OCI-M2 (cell line): Measurements from ENCODE around the gene NAA35.
"Not testable (repeated sequence)": the region's sequence is repeated elsewhere in the genome, so short reads cannot be mapped to it uniquely, and the experiment has no call there.

Experiments used
- DNase-seq: peaks from one replicate; lab custom pipeline; 2025; ENCODE audit not compliant: unreplicated experiment; lab: John Stamatoyannopoulos, UW

The NAA35 gene

GRCh38 chr9:85943757-85944430 lies 2.9 kb downstream of the NAA35 start:
- no peak for DNase-seq

GRCh38 chr9:85944672-85945071 lies 3.7 kb downstream of the NAA35 start:
- DNase-seq = no peak

- no peak for DNase-seq
These were observed 8.8 kb downstream of the NAA35 start for GRCh38 chr9:85949586-85950335.

GRCh38 chr9:85959955-85960354 lies 19.0 kb downstream of the NAA35 start:
- DNase-seq = no peak

GRCh38 chr9:85960688-85961093 lies 19.7 kb downstream of the NAA35 start:
- no peak for DNase-seq

- DNase-seq = no peak
These were observed 23.6 kb downstream of the NAA35 start for GRCh38 chr9:85964526-85964925.

- no peak for DNase-seq
These were observed 24.0 kb downstream of the NAA35 start for GRCh38 chr9:85964949-85965348.

GRCh38 chr9:85969727-85970126 lies 28.8 kb downstream of the NAA35 start:
- no peak for DNase-seq

- DNase-seq = no peak
These were observed 30.8 kb downstream of the NAA35 start for GRCh38 chr9:85971731-85972130.

- no peak for DNase-seq
These were observed 32.3 kb downstream of the NAA35 start for GRCh38 chr9:85973238-85973637.

- not testable (repeated sequence) for DNase-seq
These were observed 33.2 kb downstream of the NAA35 start for GRCh38 chr9:85974055-85974547.

GRCh38 chr9:85978496-85978895 lies 37.5 kb downstream of the NAA35 start:
- DNase-seq = no peak

- DNase-seq = no peak
These were observed 40.4 kb downstream of the NAA35 start for GRCh38 chr9:85981369-85981768.

GRCh38 chr9:85984457-85984856 lies 43.5 kb downstream of the NAA35 start:
- DNase-seq = no peak

GRCh38 chr9:85987236-85987635 lies 46.3 kb downstream of the NAA35 start:
- no peak for DNase-seq

GRCh38 chr9:85994191-85994590 lies 53.2 kb downstream of the NAA35 start:
- no peak for DNase-seq

- no peak for DNase-seq
These were observed 54.2 kb downstream of the NAA35 start for GRCh38 chr9:85995097-85995496.

GRCh38 chr9:85995599-85995998 lies 54.7 kb downstream of the NAA35 start:
- DNase-seq = no peak

GRCh38 chr9:86005253-86005775 lies 64.4 kb downstream of the NAA35 start:
- DNase-seq = no peak

- DNase-seq = no peak
These were observed 68.2 kb downstream of the NAA35 start for GRCh38 chr9:86009133-86009532.

GRCh38 chr9:86020731-86021130 lies 79.8 kb downstream of the NAA35 start:
- DNase-seq = no peak

GRCh38 chr9:86021166-86021565 lies 80.2 kb downstream of the NAA35 start:
- no peak for DNase-seq
